ENCODE results near the gene TACC3. TPM values are rescaled to one million over a fixed set of nuclear protein-coding genes. Genes with fewer than 3 reads are reported as not detected.
"Not testable (repeated sequence)": the region's sequence is repeated elsewhere in the genome, so short reads cannot be mapped to it uniquely, and the experiment has no call there.

The TACC3 gene
- total RNA-seq, 1 donor from 2014 or later, result 3.4 TPM

- Histone ChIP-seq H3K36me3 (ENCODE audit: control insufficient read depth, insufficient read depth, low read length) (peaks cover 19% of the 10 kb centered on the region), H3K4me3 (ENCODE audit: low read depth, low read length) (no peak overlapping the region), H3K27me3 (ENCODE audit: control insufficient read depth, insufficient read depth, low read length) (no peaks in the 10 kb centered on the region)
- peak; percentile 96 for TF ChIP-seq CTCF (IDR thresholded peaks at IDR 0.05; ENCODE audit: insufficient read depth, low read length, severe bottlenecking)
- DNase-seq (ENCODE audit: low read depth) (peak; percentile 71), FAIRE-seq (no peak)
Measured at GRCh38 chr4:1693131-1693896, 28.0 kb upstream of the TACC3 start.

GRCh38 chr4:1695913-1696312 lies 25.4 kb upstream of the TACC3 start:
- no peak overlapping the region for H3K4me3 ChIP-seq (ENCODE audit: low read depth, low read length)
- no peak for DNase-seq (ENCODE audit: low read depth)
- no peaks in the 10 kb centered on the region for H3K27me3 ChIP-seq (ENCODE audit: control insufficient read depth, insufficient read depth, low read length)
- H3K36me3 ChIP-seq (ENCODE audit: control insufficient read depth, insufficient read depth, low read length), result peaks cover 23% of the 10 kb centered on the region
- FAIRE-seq, result no peak
- no peak for TF ChIP-seq CTCF (IDR thresholded peaks at IDR 0.05; ENCODE audit: insufficient read depth, low read length, severe bottlenecking)

DNA sequence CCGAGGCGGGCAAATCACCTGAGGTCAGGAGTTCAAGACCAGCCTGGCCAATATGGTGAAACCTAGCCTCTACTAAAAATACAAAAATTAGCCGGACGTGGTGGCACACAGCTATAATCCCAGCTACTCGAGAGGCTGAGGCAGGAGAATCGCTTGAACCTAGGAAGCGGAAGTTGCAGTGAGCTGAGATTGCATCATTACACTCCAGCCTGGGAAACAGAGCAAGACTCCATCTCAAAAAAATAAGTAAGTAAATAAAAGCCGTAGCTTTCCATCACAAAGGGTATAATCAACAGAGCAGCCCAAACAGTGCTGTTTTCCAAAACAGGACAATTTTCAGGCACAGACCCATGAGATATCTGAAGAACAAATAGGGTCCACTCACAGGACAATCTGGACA lies 19.6 kb upstream of the TACC3 start:
- DNase-seq (ENCODE audit: low read depth); FAIRE-seq; H3K4me3 ChIP-seq (ENCODE audit: low read depth, low read length); H3K27me3 ChIP-seq (ENCODE audit: control insufficient read depth, insufficient read depth, low read length): not testable (repeated sequence)
- H3K36me3 ChIP-seq (ENCODE audit: control insufficient read depth, insufficient read depth, low read length), result peaks cover 13% of the 10 kb centered on the region

DNA sequence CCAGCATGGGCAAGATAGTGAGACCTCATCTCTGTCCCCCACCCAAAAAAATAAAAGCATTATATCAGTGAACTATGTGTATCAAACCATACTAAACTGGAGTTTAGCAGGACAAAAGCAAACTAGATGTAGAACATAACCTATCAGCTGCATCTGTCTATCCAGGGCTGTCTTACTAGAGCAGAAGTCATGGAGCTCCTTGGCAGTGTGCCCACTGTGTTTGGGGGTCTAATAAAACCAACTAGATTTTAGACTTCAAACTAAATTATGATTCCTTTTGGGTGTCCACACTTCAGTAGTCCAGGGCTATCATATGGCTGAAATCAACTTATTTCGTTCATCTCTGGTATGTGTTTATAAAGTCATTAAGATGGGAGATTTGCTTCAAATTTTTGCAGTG lies 17.5 kb upstream of the TACC3 start:
- no peak overlapping the region for H3K4me3 ChIP-seq (ENCODE audit: low read depth, low read length)
- no peak for TF ChIP-seq CTCF (IDR thresholded peaks at IDR 0.05; ENCODE audit: insufficient read depth, low read length, severe bottlenecking)
- H3K36me3 ChIP-seq (ENCODE audit: control insufficient read depth, insufficient read depth, low read length), result peaks cover 9% of the 10 kb centered on the region
- no peaks in the 10 kb centered on the region for H3K27me3 ChIP-seq (ENCODE audit: control insufficient read depth, insufficient read depth, low read length)
- FAIRE-seq (no peak), DNase-seq (ENCODE audit: low read depth) (no peak)

GRCh38 chr4:1705732-1706131 lies 15.6 kb upstream of the TACC3 start:
- no peak for TF ChIP-seq CTCF (IDR thresholded peaks at IDR 0.05; ENCODE audit: insufficient read depth, low read length, severe bottlenecking)
- FAIRE-seq (no peak), DNase-seq (ENCODE audit: low read depth) (no peak)
- Histone ChIP-seq H3K4me3 (ENCODE audit: low read depth, low read length) (no peak overlapping the region), H3K36me3 (ENCODE audit: control insufficient read depth, insufficient read depth, low read length) (peaks cover 7% of the 10 kb centered on the region), H3K27me3 (ENCODE audit: control insufficient read depth, insufficient read depth, low read length) (no peaks in the 10 kb centered on the region)

- peaks cover 7% of the 10 kb centered on the region for H3K36me3 ChIP-seq (ENCODE audit: control insufficient read depth, insufficient read depth, low read length)
- H3K4me3 ChIP-seq (ENCODE audit: low read depth, low read length), result no peak overlapping the region
- no peak for DNase-seq (ENCODE audit: low read depth)
- no peak for TF ChIP-seq CTCF (IDR thresholded peaks at IDR 0.05; ENCODE audit: insufficient read depth, low read length, severe bottlenecking)
- no peak for FAIRE-seq
- no peaks in the 10 kb centered on the region for H3K27me3 ChIP-seq (ENCODE audit: control insufficient read depth, insufficient read depth, low read length)
Measured at GRCh38 chr4:1706358-1706757, 15.0 kb upstream of the TACC3 start.

All from bronchial epithelial cell (primary cell).